ENCODE data around the gene GPR176.

GPR176 gene

GRCh38 chr15:39922462-39923092, 2.5 kb upstream of the GPR176 start:
- no peaks in the 10 kb centered on the region for H3K36me3 ChIP-seq
- H3K9me3 ChIP-seq: no peaks in the 10 kb centered on the region
- H3K4me3 ChIP-seq (ENCODE audit: low read depth, low read length): no peak overlapping the region
- H3K4me1 ChIP-seq: peaks cover 7% of the 10 kb centered on the region; the same call in 1 of the 2 replicates
- peaks cover 21% of the 10 kb centered on the region for H3K27me3 ChIP-seq
- no peak for TF ChIP-seq CTCF (IDR thresholded peaks at IDR 0.05; ENCODE audit: low read depth, low read length)
- no peak for DNase-seq

- no peak for TF ChIP-seq CTCF (IDR thresholded peaks at IDR 0.05; ENCODE audit: low read depth, low read length)
- H3K4me3 ChIP-seq (ENCODE audit: low read depth, low read length): peak overlapping the region; percentile 65
- H3K36me3 ChIP-seq: no peaks in the 10 kb centered on the region
These were observed 1.2 kb upstream of the GPR176 start for GRCh38 chr15:39921274-39921638.

GRCh38 chr15:39920510-39921273, 626 bp upstream of the GPR176 start:
- Histone ChIP-seq H3K4me1 (peaks cover 7% of the 10 kb centered on the region; the same call in 1 of the 2 replicates), H3K27me3 (peaks cover 21% of the 10 kb centered on the region), H3K36me3 (no peaks in the 10 kb centered on the region), H3K9me3 (no peaks in the 10 kb centered on the region), H3K4me3 (ENCODE audit: low read depth, low read length) (peak overlapping the region; percentile 65)
- DNase-seq: peak; percentile 86
- no peak; the same call in 1 of the 2 replicates for TF ChIP-seq CTCF (IDR thresholded peaks at IDR 0.05; ENCODE audit: low read depth, low read length)

More at GRCh38 chr15:39921274-39921638, 1.2 kb upstream of the GPR176 start:
- no peaks in the 10 kb centered on the region for H3K9me3 ChIP-seq
- DNase-seq: no peak
- H3K4me1 ChIP-seq: peaks cover 7% of the 10 kb centered on the region; the same call in 1 of the 2 replicates
- H3K27me3 ChIP-seq: peaks cover 21% of the 10 kb centered on the region

GRCh38 chr15:39919411-39919747, 687 bp downstream of the GPR176 start:
- Histone ChIP-seq H3K4me1 (peaks cover 7% of the 10 kb centered on the region; the same call in 1 of the 2 replicates), H3K9me3 (no peaks in the 10 kb centered on the region), H3K4me3 (ENCODE audit: low read depth, low read length) (peak overlapping the region; percentile 65), H3K27me3 (peaks cover 21% of the 10 kb centered on the region), H3K36me3 (no peaks in the 10 kb centered on the region)
- no peak for DNase-seq
- no peak for TF ChIP-seq CTCF (IDR thresholded peaks at IDR 0.05; ENCODE audit: low read depth, low read length)

GRCh38 chr15:39918688-39919385, 1.2 kb downstream of the GPR176 start:
- H3K36me3 ChIP-seq: no peaks in the 10 kb centered on the region
- no peak for TF ChIP-seq CTCF (IDR thresholded peaks at IDR 0.05; ENCODE audit: low read depth, low read length)
- peaks cover 21% of the 10 kb centered on the region for H3K27me3 ChIP-seq
- no peak for DNase-seq
- H3K4me3 ChIP-seq (ENCODE audit: low read depth, low read length): peak overlapping the region; percentile 65
- H3K9me3 ChIP-seq: no peaks in the 10 kb centered on the region
- peaks cover 7% of the 10 kb centered on the region; the same call in 1 of the 2 replicates for H3K4me1 ChIP-seq
